GM21360 (cell line): Measurements from ENCODE around the gene FMO4.
"Not testable (repeated sequence)": the region's sequence is repeated elsewhere in the genome, so short reads cannot be mapped to it uniquely, and the experiment has no call there.

ENCODE experiments used
- ATAC-seq: cut with Tn5 transposase; IDR thresholded peaks from one replicate; pipeline ENCODE4 v1.9.1; 2021; ENCODE audit warnings: mild to moderate bottlenecking, moderate library complexity; ENCODE audit not compliant: unreplicated experiment

Gene FMO4

GRCh38 chr1:171313835-171314320, at the start of gene FMO4:
Gene FMO4 (plus strand): TSS chr1:171314183. CDS start chr1:171319826, 5,643 bp downstream.
- peak; percentile 99 for ATAC-seq

- ATAC-seq = no peak
These were observed 48.3 kb upstream of the FMO4 start for GRCh38 chr1:171265686-171266085.

GRCh38 chr1:171266930-171267329, 47.1 kb upstream of the FMO4 start:
- ATAC-seq = no peak

GRCh38 chr1:171267391-171267790, 46.6 kb upstream of the FMO4 start:
- no peak for ATAC-seq

GRCh38 chr1:171270806-171271205, 43.2 kb upstream of the FMO4 start:
- ATAC-seq = no peak

GRCh38 chr1:171277534-171277933, 36.4 kb upstream of the FMO4 start:
- ATAC-seq = no peak

- ATAC-seq = no peak
These were observed 34.7 kb upstream of the FMO4 start for GRCh38 chr1:171279234-171279633.

GRCh38 chr1:171279678-171280077, 34.3 kb upstream of the FMO4 start:
- ATAC-seq = no peak

GRCh38 chr1:171280599-171280998, 33.4 kb upstream of the FMO4 start:
- ATAC-seq = no peak

- peak; percentile 81 for ATAC-seq
These were observed 27.8 kb upstream of the FMO4 start for GRCh38 chr1:171286032-171286705.

GRCh38 chr1:171290621-171291020, 23.4 kb upstream of the FMO4 start:
- no peak for ATAC-seq

- ATAC-seq = no peak
These were observed 21.2 kb upstream of the FMO4 start for GRCh38 chr1:171292799-171293198.

GRCh38 chr1:171295383-171295782, 18.6 kb upstream of the FMO4 start:
- not testable (repeated sequence) for ATAC-seq

- ATAC-seq = no peak
These were observed 18.2 kb upstream of the FMO4 start for GRCh38 chr1:171295821-171296220.

GRCh38 chr1:171296897-171297296, 17.1 kb upstream of the FMO4 start:
- ATAC-seq = no peak

GRCh38 chr1:171298696-171299095, 15.3 kb upstream of the FMO4 start:
- no peak for ATAC-seq

- ATAC-seq = no peak
These were observed 14.6 kb upstream of the FMO4 start for GRCh38 chr1:171299342-171299741.

GRCh38 chr1:171300401-171300800, 13.6 kb upstream of the FMO4 start:
- ATAC-seq = no peak

- no peak for ATAC-seq
These were observed 3.3 kb upstream of the FMO4 start for GRCh38 chr1:171310661-171311087.

GRCh38 chr1:171311771-171312558, 2.0 kb upstream of the FMO4 start:
- ATAC-seq = no peak

- ATAC-seq = peak; percentile 48
These were observed 606 bp upstream of the FMO4 start for GRCh38 chr1:171313319-171313834.

- no peak for ATAC-seq
These were observed 15.3 kb downstream of the FMO4 start for GRCh38 chr1:171329251-171329650.
